Measurements from ENCODE around the gene PFDN1.

DNA sequence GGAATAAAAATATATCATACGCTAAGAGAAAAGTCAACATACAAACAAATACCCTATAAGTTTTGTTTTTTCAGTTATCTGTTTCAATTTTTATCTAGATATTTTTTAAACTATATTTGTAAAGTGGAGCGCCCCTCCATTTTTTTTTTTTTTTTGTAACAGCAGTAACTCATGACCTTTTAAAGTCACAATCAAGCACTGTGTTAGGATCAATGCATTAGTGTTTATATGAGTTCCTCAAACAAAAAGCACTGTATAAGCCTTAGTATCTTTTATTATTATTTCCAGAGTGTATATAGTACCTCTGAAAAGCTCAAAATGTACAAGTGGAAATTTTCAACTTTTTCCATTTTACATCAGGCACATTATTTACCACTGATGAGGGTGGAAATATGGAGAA is 20.6 kb downstream of the PFDN1 start:
- TF ChIP-seq CTCF (IDR thresholded peaks at IDR 0.05) = no peak
- TF ChIP-seq POLR2A (IDR thresholded peaks at IDR 0.05) = no peak
